Gastrocnemius medialis (tissue), 4 donors: Measurements from ENCODE around the gene FNIP2. TPM values are rescaled to one million over a fixed set of nuclear protein-coding genes. Genes with fewer than 3 reads are reported as not detected.
"Not testable (repeated sequence)": the region's sequence is repeated elsewhere in the genome, so short reads cannot be mapped to it uniquely, and the experiment has no call there.

Experiments
- ATAC-seq, 2 donors: fragments of 150-250 bp; one replicate each; pipeline ENCODE4 v1.9.1; 2016
- DNase-seq, 2 donors: peaks; one replicate each; pipeline ENCODE4 v3.0.0-alpha.2; 2019
- H3K27ac ChIP-seq, 4 donors: fragments of 200-600 bp; sonication (generic); 1 replicate in 1 of 4; 2 replicates in 3 of 4; pipeline ENCODE4 v1.5.1; 2016 to 2018; ENCODE audit warnings: mild to moderate bottlenecking in 2 of 4, moderate library complexity in 1 of 4
- H3K27me3 ChIP-seq, 3 donors: fragments of 200-600 bp; sonication (generic) in 2 of 3; 1 replicate in 1 of 3; 2 replicates in 2 of 3; pipeline versions ENCODE4 v1.5.1 to v1.6.0; 2016 to 2019; ENCODE audit warnings: mild to moderate bottlenecking in 1 of 3, moderate library complexity in 1 of 3
- H3K36me3 ChIP-seq, 2 donors: fragments of 200-600 bp; sonication (generic) in 1 of 2; one replicate each; pipeline ENCODE4 v1.5.1; 2017 to 2018
- H3K4me1 ChIP-seq, 2 donors: fragments of 200-600 bp; sonication (generic) in 1 of 2; one replicate each; pipeline ENCODE4 v1.5.1; 2016 to 2017; ENCODE audit warnings: mild to moderate bottlenecking in 2 of 2
- H3K4me3 ChIP-seq, 4 donors: fragments of 200-600 bp; sonication (generic) in 3 of 4; 1 replicate in 1 of 4; 2 replicates in 3 of 4; pipeline ENCODE4 v1.5.1; 2016 to 2019; ENCODE audit warnings: mild to moderate bottlenecking in 2 of 4
- H3K9me3 ChIP-seq, 3 donors: fragments of 200-600 bp; sonication (generic) in 2 of 3; 1 replicate in 1 of 3; 2 replicates in 2 of 3; pipeline ENCODE4 v1.5.1; 2016 to 2019
- CTCF ChIP-seq, 5 experiments: fragments of 450-650 bp in 3 of 5; fragments of 200-600 bp in 2 of 5; sonication (generic) in 2 of 5; IDR thresholded peaks in 4 of 5; conservative IDR thresholded peaks in 1 of 5; 1 replicate in 4 of 5; 2 replicates in 1 of 5; pipeline ENCODE4 v1.5.1; 2016 to 2019; ENCODE audit warnings: antibody characterized with exemption in 5 of 5, mild to moderate bottlenecking in 3 of 5, moderate library complexity in 3 of 5
- POLR2A ChIP-seq, 2 donors: fragments of 450-650 bp; IDR thresholded peaks; one replicate each; pipeline ENCODE4 v1.6.1; 2017; ENCODE audit warnings: antibody characterized with exemption in 2 of 2, mild to moderate bottlenecking in 2 of 2, moderate library complexity in 2 of 2
- in situ Hi-C, 4 donors: fragments of 200-750 bp; cut with MboI; loops; one replicate each; pipeline versions ENCODE4 v1.15.0 to v1.8.0; 2017; ENCODE audit warnings: low sequenced_read_pairs in 4 of 4
- intact Hi-C: fragments of 100-400 bp; cut with DNase I; formaldehyde crosslinking; loops from one replicate; pipeline ENCODE4 v1.15.1; 2023; ENCODE audit warnings: low total_unique reads
- total RNA-seq, 4 donors: library from RNA; depleted of rRNA; stranded (reverse); fragments of >200 nt; gene quantifications; one replicate each; pipeline versions ENCODE4 v1.1.0 to v1.2.3, GENCODE V29; 2016

The FNIP2 gene
- total RNA-seq, 4 donors from 2014 or later = 9.9 to 32.8 (median 22.2) TPM

- H3K9me3 ChIP-seq = no peaks in the 10 kb centered on the region
- no peaks in the 10 kb centered on the region for H3K36me3 ChIP-seq
- DNase-seq (no peak), ATAC-seq (no peak)
- peaks cover 57 to 65% of the 10 kb centered on the region in 2 donors for H3K4me1 ChIP-seq
- H3K27ac ChIP-seq = no peak overlapping the region
- intact Hi-C loops (no loop called here), in situ Hi-C loops (no loop called here)
- no peak for TF ChIP-seq POLR2A (IDR thresholded peaks at IDR 0.05)
- no peak for TF ChIP-seq CTCF (IDR thresholded peaks at IDR 0.05 in 4 of 5, conservative IDR thresholded peaks at IDR 0.05 in 1 of 5)
- H3K4me3 ChIP-seq = no peak overlapping the region
- no peaks in the 10 kb centered on the region for H3K27me3 ChIP-seq
Observed at GRCh38 chr4:158789853-158790252, 21.0 kb downstream of the FNIP2 start.

GRCh38 chr4:158793021-158793420 is 24.2 kb downstream of the FNIP2 start:
- intact Hi-C loops (no loop called here), in situ Hi-C loops (no loop called here)
- Histone ChIP-seq H3K9me3 (no peaks in the 10 kb centered on the region), H3K27me3 (no peaks in the 10 kb centered on the region), H3K36me3 (no peaks in the 10 kb centered on the region), H3K4me1 (peaks cover 35% of the 10 kb centered on the region in 2 donors), H3K4me3 (no peak overlapping the region), H3K27ac (no peak overlapping the region)
- DNase-seq = no peak
- TF ChIP-seq CTCF (IDR thresholded peaks at IDR 0.05 in 4 of 5, conservative IDR thresholded peaks at IDR 0.05 in 1 of 5) = no peak
- no peak for TF ChIP-seq POLR2A (IDR thresholded peaks at IDR 0.05)
- no peak for ATAC-seq

- H3K27me3 ChIP-seq, H3K36me3 ChIP-seq, in situ Hi-C loops, intact Hi-C loops, H3K9me3 ChIP-seq, DNase-seq, ATAC-seq, H3K4me3 ChIP-seq, H3K27ac ChIP-seq: not testable (repeated sequence)
- peaks cover 31% of the 10 kb centered on the region in 2 donors for H3K4me1 ChIP-seq
Observed at GRCh38 chr4:158793430-158793829, 24.6 kb downstream of the FNIP2 start.

GRCh38 chr4:158796370-158797140 is 27.7 kb downstream of the FNIP2 start:
- in situ Hi-C loops = no loop called here
- H3K9me3 ChIP-seq = no peaks in the 10 kb centered on the region
- intact Hi-C loops = no loop called here
- H3K36me3 ChIP-seq = no peaks in the 10 kb centered on the region
- peak overlapping the region in 2 of 4 donors; percentile 2 to 61 for H3K27ac ChIP-seq
- no peaks in the 10 kb centered on the region for H3K27me3 ChIP-seq
- peaks cover 31 to 47% of the 10 kb centered on the region in 2 donors for H3K4me1 ChIP-seq
- TF ChIP-seq CTCF (IDR thresholded peaks at IDR 0.05 in 4 of 5, conservative IDR thresholded peaks at IDR 0.05 in 1 of 5) (no peak), POLR2A (IDR thresholded peaks at IDR 0.05) (peak; percentile 29 to 42)
- DNase-seq = peak in 1 of 2 donors; percentile 31
- peak; percentile 33 to 43 for ATAC-seq
- H3K4me3 ChIP-seq = no peak overlapping the region

- H3K4me1 ChIP-seq = peaks cover 19 to 51% of the 10 kb centered on the region in 2 donors
Observed at GRCh38 chr4:158798062-158798461, 29.2 kb downstream of the FNIP2 start.

More at GRCh38 chr4:158798062-158798461, 29.2 kb downstream of the FNIP2 start:
- Histone ChIP-seq H3K9me3 (no peaks in the 10 kb centered on the region), H3K27ac (peak overlapping the region in 1 of 4 donors; percentile 61), H3K36me3 (no peaks in the 10 kb centered on the region), H3K27me3 (no peaks in the 10 kb centered on the region), H3K4me3 (no peak overlapping the region)
- TF ChIP-seq CTCF (IDR thresholded peaks at IDR 0.05 in 4 of 5, conservative IDR thresholded peaks at IDR 0.05 in 1 of 5) (no peak), POLR2A (IDR thresholded peaks at IDR 0.05) (no peak)
- intact Hi-C loops (no loop called here), in situ Hi-C loops (no loop called here)
- ATAC-seq (no peak), DNase-seq (no peak)
